ENCODE results near the gene KLK8. TPM values are rescaled to one million over a fixed set of nuclear protein-coding genes. Genes with fewer than 3 reads are reported as not detected.

Gene KLK8
- total RNA-seq, 6 donors from 2014 or later: not detected

DNA sequence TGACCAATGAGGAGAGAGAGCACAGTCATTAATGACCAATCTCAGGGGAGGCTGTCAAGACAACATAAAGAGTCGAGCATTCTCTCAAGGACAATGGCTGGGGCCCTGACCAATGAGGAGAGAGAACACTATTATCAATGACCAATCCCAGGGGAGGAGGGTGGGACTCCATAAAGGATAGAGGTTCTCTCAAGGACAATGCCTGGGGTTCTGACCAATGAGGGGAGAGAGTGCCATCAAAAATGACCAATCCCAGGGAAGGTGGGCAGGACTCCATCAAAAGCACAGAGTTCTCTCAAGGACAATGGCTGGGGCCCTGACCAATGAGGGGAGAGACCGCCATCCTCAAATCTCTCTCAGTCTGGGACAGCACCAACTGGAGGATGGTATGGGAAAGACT lies 28.3 kb upstream of the KLK8 start:
- Histone ChIP-seq H3K36me3 (no peaks in the 10 kb centered on the region), H3K9me3 (no peaks in the 10 kb centered on the region), H3K27ac (no peak overlapping the region), H3K27me3 (peaks cover 0 to 5% (median 2%) of the 10 kb centered on the region in 4 donors), H3K4me1 (peaks cover 0 to 3% (median 0%) of the 10 kb centered on the region in 4 donors), H3K4me3 (no peak overlapping the region)
- TF ChIP-seq, protein P1, sequence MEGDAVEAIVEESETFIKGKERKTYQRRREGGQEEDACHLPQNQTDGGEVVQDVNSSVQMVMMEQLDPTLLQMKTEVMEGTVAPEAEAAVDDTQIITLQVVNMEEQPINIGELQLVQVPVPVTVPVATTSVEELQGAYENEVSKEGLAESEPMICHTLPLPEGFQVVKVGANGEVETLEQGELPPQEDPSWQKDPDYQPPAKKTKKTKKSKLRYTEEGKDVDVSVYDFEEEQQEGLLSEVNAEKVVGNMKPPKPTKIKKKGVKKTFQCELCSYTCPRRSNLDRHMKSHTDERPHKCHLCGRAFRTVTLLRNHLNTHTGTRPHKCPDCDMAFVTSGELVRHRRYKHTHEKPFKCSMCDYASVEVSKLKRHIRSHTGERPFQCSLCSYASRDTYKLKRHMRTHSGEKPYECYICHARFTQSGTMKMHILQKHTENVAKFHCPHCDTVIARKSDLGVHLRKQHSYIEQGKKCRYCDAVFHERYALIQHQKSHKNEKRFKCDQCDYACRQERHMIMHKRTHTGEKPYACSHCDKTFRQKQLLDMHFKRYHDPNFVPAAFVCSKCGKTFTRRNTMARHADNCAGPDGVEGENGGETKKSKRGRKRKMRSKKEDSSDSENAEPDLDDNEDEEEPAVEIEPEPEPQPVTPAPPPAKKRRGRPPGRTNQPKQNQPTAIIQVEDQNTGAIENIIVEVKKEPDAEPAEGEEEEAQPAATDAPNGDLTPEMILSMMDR (IDR thresholded peaks at IDR 0.05): no peak
- TF ChIP-seq POLR2A (IDR thresholded peaks at IDR 0.05): no peak
- no peak for ATAC-seq (ENCODE audit: low FRiP score in 2 of 2)
- no peak for DNase-seq
- 65 to 88% methylated on average over 2 of the region's 2 CpGs for WGBS, 2 donors

- H3K9me3 ChIP-seq: no peaks in the 10 kb centered on the region
- no peak for TF ChIP-seq EP300 (IDR thresholded peaks at IDR 0.05)
- TF ChIP-seq, protein P1 (IDR thresholded peaks at IDR 0.05): no peak
- TF ChIP-seq POLR2AphosphoS5 (IDR thresholded peaks at IDR 0.05): no peak
- no peak for TF ChIP-seq POLR2A (IDR thresholded peaks at IDR 0.05)
- DNase-seq (no peak), ATAC-seq (ENCODE audit: low FRiP score in 2 of 2) (no peak)
- H3K36me3 ChIP-seq: no peaks in the 10 kb centered on the region
- H3K4me3 ChIP-seq: no peak overlapping the region
- H3K27me3 ChIP-seq: peaks cover 0 to 5% (median 2%) of the 10 kb centered on the region in 4 donors
- no peak overlapping the region for H3K27ac ChIP-seq
- H3K4me1 ChIP-seq: peaks cover 0 to 3% (median 0%) of the 10 kb centered on the region in 4 donors
- WGBS, 2 donors: 53 to 69% methylated on average over 5 of the region's 5 CpGs
Measured at GRCh38 chr19:51027873-51028272, 26.5 kb upstream of the KLK8 start.

GRCh38 chr19:51027126-51027806 lies 25.9 kb upstream of the KLK8 start:
- DNase-seq (no peak), ATAC-seq (ENCODE audit: low FRiP score in 2 of 2) (no peak)
- H3K4me3 ChIP-seq: no peak overlapping the region
- no peaks in the 10 kb centered on the region for H3K9me3 ChIP-seq
- peaks cover 0 to 5% (median 2%) of the 10 kb centered on the region in 4 donors for H3K27me3 ChIP-seq
- H3K4me1 ChIP-seq: peaks cover 0 to 3% (median 0%) of the 10 kb centered on the region in 4 donors
- H3K36me3 ChIP-seq: no peaks in the 10 kb centered on the region
- WGBS, 2 donors: 40 to 53% methylated on average over 13 to 14 of the region's 14 CpGs
- TF ChIP-seq EP300 (IDR thresholded peaks at IDR 0.05) (no peak), POLR2AphosphoS5 (IDR thresholded peaks at IDR 0.05) (no peak), POLR2A (IDR thresholded peaks at IDR 0.05) (no peak)
- TF ChIP-seq, protein P1 (IDR thresholded peaks at IDR 0.05): no peak
- no peak overlapping the region for H3K27ac ChIP-seq

DNA sequence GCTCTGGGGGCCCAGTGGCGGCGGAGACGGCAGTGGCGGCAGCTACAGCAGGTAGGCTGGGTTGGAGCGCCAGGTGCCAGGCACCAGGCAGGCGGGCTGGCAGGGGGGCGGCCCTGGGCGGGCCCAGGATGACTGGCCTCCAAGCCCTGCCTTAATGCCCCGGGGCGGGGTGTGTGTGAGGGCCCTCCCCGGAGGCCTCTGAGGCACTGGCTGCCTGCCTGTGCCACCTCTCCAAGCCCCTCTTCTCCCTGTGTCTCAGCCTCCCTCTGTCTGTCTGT lies 25.1 kb upstream of the KLK8 start, which contains the start of gene KLK11:
KLK11 (minus strand) TSS at position 63 of the 278 bp plus-strand sequence. CDS start 985 bp downstream, outside the sequence.
- peaks cover 0 to 5% (median 2%) of the 10 kb centered on the region in 4 donors for H3K27me3 ChIP-seq
- peaks cover 0 to 3% (median 0%) of the 10 kb centered on the region in 4 donors for H3K4me1 ChIP-seq
- DNase-seq (peak; percentile 30 to 81), ATAC-seq (ENCODE audit: low FRiP score in 2 of 2) (peak; percentile 15 to 32)
- no peaks in the 10 kb centered on the region for H3K9me3 ChIP-seq
- no peaks in the 10 kb centered on the region for H3K36me3 ChIP-seq
- TF ChIP-seq POLR2AphosphoS5 (IDR thresholded peaks at IDR 0.05) (no peak), POLR2A (IDR thresholded peaks at IDR 0.05) (peak in 1 of 4 donors; percentile 43)
- WGBS, 2 donors: 46 to 84% methylated on average over 9 of the region's 11 CpGs
- peak within 1 kb of the TSS in 3 of 4 donors; percentile 13 to 29 (median 23) for H3K4me3 ChIP-seq
- H3K27ac ChIP-seq: peak within 1 kb of the TSS in 2 of 4 donors; percentile 44 to 69

DNA sequence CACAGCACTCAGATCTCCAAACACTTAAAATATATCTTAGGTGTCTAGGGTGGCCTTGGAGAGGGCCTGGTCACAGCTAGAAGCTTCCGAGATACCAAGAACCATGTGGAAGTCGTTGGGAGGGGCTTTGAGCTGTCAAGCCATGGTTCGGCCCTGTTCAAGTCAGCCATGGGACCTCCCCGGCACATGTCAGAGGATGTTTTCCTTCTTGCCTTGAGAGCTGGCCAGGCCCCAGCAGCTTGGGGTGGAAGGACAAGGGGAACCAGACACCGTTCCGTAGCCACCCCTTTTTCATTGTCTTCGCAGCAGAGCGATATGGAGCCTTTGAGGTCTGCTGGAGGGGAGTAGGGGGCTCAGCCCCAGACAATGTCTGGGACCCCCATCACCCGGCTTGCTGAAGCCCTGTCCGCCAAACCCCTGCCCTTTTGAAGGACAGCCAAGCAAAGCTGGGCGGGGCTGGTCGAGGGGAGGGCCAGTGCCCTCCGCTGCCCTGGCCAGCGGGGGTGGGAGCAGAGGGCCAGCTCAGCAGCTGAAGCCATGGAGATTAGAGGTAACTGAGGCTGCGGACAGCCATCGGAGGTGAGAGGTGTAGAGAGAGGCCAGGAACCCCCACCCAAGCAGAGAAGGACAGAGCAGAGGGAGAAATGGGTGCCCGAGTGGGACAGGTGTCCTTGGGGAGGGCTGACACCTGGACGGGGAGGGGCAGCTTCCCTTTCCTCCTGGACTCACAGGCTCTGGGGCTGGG lies 24.6 kb upstream of the KLK8 start:
- ATAC-seq (ENCODE audit: low FRiP score in 2 of 2) (no peak), DNase-seq (peak in 1 of 2 donors; percentile 31)
- Histone ChIP-seq H3K27me3 (peaks cover 0 to 5% (median 2%) of the 10 kb centered on the region in 4 donors), H3K36me3 (no peaks in the 10 kb centered on the region), H3K9me3 (no peaks in the 10 kb centered on the region), H3K4me3 (peak overlapping the region in 3 of 4 donors; percentile 13 to 29 (median 23)), H3K27ac (peak overlapping the region in 2 of 4 donors; percentile 44 to 69), H3K4me1 (peaks cover 0 to 3% (median 0%) of the 10 kb centered on the region in 4 donors)
- WGBS, 2 donors: 47 to 72% methylated on average over 15 to 18 of the region's 18 CpGs
- TF ChIP-seq, protein P1 (IDR thresholded peaks at IDR 0.05): no peak
- TF ChIP-seq POLR2A (IDR thresholded peaks at IDR 0.05) (no peak), POLR2AphosphoS5 (IDR thresholded peaks at IDR 0.05) (no peak)

Measured in upper lobe of left lung (tissue), 6 donors.